ENCODE data around the gene FBXL14.
"Not testable (repeated sequence)": the region's sequence is repeated elsewhere in the genome, so short reads cannot be mapped to it uniquely, and the experiment has no call there.

The FBXL14 gene

DNA sequence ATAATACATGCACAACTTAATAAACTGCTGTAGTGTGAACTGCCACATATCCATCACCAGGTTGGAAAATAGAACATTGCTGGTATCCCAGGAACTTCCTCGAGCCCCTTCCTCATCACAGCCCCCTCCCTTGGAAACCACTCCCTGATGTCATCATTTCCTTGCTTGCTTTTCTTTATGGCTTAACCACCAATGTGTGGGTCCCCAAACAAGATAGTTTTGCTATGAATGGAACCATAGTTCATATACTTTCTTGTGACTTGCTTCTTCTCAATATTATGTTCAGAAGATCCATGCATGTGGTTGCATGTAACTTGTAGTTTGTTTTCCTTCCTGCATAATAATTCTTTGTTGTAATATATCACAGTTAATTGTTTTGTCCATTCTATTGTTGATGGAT lies 25.7 kb upstream of the FBXL14 start:
- no peak for DNase-seq (ENCODE audit: low read depth in 1 of 2, low spot score in 1 of 2)

DNA sequence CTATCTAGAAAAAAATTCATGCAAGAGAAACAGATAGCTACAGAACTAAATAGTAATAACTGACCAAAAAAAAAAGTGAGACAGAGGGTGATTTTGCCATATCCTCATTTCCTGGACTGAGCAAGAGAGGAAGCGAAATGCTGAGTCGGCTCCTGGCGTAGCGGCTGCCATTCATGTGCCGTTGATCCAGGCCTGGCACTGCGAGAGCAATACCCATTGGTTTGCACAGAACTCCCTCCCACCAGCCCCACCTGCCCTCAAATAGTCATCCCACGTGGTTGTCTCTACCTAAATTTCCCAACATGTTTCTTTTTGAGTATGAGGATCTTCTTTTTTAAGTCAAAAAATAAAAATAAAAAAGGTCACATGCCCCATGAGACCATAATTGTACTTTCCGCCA lies 25.2 kb upstream of the FBXL14 start:
- no peak for DNase-seq (ENCODE audit: low read depth in 1 of 2, low spot score in 1 of 2)

DNA sequence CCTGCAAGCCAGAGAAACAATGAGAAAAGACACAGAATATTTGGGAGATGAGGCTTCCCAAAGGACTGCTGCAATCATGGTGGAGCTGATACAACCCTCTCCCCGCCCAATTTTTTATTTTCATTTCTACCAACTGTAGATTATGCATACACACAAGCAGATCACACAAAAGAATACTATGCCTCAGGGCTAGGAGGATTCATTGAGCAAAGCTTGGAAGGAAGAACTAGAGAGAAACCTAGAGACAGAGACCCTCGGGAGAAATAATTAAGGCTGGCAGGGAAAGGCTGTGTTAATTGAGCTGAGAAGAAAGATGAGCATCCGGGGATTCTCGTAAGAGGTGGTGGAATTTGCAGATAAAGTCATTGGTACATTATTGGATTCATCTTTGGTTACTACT lies 24.8 kb upstream of the FBXL14 start:
- no peak for DNase-seq (ENCODE audit: low read depth in 1 of 2, low spot score in 1 of 2)

DNA sequence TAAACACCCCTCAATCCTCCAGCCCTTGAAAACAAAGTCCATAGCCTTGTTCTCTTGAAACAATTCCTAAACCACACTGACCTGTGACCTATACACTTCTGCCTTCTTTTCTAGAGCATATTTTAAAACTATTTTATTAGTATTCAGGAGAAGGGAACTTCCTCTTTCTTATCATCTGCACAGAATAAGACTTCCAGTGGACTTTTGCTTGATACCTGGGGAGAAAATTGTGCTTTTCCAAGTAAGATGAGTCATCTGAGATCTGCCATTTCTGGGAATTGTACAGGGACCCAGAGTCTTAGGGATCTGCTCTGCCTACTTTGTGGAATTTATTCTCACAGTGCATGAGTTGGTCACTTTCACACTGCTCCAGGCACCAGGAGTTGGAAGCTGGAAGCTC lies 24.1 kb upstream of the FBXL14 start:
- DNase-seq (ENCODE audit: low read depth in 1 of 2, low spot score in 1 of 2), result no peak

DNA sequence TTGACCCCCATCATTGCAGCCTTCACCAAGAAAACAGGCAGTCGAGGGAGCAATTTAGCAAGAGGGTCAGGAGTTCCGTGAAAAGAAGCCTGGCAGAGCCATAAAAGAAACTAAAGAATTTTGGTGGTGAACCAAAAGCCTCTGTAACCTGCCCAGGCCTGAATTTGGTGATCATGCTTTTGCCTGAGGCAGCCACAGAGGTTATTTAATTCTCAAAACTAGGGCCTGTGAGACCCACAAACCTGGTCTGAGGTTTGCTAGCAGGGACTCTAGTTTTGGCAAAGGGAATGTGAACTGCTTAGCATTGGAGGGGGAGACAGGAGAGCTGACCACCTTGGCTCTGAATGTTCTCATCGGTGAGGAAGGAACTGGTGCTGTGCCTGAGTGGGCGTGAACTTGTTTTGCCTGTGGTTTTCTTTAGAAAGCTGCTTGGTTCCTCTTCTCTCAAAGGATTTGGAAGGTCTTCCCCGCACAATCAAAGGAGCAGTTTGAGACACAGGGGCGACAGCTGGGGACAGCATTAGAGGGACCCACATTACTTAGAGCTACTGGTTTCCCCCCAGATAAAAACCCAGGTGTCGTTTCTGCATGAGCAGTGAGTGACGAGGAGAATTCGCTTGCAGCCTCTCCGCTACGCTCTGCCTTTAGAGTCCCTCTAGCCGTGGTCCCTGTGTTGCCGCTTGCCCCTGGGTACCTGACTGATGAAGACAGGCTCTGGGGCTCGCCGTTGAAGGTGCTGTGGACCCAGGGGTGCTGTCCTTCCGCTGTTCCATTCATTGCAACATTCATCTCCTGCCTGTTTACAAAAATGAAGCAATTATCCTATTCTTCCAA lies 22.1 kb upstream of the FBXL14 start:
- no peak for DNase-seq (ENCODE audit: low read depth in 1 of 2, low spot score in 1 of 2)

DNA sequence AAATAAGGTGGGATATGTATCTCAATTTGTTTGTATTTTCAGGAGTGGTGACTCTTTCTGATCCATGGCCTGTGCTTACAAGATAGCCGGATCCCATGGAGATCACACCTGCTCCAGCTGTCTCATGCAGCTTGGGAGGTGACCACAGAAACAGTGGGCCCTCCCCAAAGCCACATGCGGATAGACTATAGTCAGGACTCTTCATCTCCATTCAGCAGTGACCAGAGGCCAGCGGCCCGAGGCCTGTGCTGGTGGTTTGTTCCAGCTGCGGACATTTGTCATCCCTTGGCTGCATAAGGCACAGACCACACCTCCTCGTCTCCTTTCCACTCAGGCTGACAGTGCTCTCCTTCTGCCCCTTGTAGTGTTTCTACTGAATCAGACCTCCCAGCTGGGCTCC lies 20.0 kb upstream of the FBXL14 start:
- DNase-seq (ENCODE audit: low read depth in 1 of 2, low spot score in 1 of 2), result no peak

DNA sequence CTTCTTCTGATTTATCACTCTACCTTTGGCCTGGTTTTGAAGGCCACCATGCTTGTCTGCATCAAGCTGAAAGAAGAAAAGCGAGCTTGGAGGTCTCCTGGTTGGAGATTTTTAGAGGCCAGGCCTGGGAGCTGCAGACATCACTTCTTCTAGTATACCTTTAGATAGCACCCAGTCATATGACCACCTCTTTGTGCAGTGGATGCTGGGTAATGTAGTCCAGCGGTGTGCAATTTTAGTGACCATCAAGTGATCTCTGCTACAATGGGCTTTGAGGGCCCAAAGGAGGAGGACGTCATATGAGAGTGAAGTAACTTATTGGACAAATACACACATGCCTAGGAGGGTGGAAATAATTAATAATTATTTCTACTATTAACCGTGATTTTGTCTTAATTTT lies 19.5 kb upstream of the FBXL14 start:
- DNase-seq (ENCODE audit: low read depth in 1 of 2, low spot score in 1 of 2), result no peak

DNA sequence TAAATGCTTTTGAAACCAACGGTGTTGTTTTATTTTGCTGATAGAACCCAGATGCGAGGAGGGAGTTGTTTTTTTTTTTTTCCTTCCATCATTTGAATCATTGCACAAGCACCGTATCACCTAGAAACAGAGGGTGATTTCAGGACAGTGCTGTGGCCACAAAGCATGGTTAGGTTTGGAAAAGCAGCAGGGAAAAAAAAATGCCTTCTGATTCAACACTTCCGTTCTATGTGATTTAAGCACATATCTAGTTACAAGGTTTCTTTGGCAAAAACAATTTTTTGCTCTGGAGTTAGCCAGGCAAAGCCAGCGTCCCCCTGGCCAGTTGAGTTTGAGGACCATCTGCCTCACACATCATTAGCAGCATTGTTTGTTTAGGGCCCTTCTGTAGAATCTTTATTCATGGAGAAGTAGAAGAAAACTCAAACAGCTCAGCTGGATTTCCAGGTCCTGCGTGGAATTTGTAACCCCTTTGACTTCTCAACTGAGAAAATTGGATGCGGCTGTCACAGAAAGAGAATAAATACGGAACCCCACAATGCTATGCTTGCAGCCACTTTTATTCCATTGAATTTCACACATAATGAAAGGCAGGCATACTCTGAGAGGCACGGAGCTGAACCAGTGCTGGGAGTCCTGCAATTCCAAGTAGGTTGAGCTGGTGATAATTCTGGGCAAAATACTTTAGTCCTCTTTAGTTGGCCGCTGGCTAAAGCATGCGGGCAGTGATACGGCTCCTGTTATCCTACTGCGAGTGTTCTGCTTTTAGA lies 17.6 kb upstream of the FBXL14 start:
- DNase-seq (ENCODE audit: low read depth in 1 of 2, low spot score in 1 of 2), result no peak

DNA sequence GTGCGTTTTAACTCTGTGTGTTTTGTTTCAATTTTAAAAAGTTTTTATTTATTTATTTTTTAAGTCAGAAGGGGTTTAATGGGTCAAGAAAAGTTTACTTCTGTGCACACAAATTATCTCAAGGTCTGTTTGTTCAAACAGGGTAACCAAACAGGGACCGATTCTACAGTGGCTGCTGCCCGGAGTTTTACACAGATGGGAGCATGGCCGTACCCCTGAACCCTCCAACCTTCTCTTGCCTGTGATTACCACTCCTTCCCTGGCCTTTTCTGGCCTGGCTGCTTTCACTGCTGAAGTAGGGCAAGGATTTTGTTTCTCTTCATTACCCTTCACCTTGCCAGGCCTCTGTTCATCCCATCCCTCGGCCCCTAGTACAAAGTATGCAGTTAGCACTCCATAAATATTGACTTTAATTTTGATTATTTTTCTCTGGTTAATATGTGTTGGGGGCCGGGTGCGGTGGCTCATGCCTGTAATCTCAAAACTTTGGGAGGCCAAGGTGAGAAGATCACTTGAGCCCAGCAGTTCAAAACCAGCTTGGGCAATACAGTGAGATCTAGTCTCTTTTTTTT lies 15.8 kb upstream of the FBXL14 start:
- DNase-seq (ENCODE audit: low read depth in 1 of 2, low spot score in 1 of 2), result no peak

DNA sequence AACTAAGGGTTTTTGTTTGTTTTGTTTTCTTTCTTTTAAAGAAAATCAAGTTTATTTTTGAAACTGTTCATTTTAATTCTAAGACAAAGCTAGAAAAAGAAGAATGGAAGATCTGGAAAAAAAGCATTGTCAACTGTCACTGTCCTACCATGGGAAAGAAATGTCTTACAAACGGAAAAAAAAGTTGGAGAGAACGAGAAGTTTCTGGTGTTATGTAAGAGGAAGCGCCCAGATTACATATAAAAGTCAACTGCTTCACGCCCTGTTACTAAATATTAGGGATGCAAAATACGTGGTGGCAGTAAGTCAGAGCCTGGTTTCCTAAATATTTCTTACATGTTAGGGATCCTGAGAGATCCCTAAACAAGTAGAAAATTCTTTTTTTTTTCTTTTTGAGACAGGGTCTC lies 14.3 kb upstream of the FBXL14 start:
- DNase-seq (ENCODE audit: low read depth in 1 of 2, low spot score in 1 of 2), result no peak

DNA sequence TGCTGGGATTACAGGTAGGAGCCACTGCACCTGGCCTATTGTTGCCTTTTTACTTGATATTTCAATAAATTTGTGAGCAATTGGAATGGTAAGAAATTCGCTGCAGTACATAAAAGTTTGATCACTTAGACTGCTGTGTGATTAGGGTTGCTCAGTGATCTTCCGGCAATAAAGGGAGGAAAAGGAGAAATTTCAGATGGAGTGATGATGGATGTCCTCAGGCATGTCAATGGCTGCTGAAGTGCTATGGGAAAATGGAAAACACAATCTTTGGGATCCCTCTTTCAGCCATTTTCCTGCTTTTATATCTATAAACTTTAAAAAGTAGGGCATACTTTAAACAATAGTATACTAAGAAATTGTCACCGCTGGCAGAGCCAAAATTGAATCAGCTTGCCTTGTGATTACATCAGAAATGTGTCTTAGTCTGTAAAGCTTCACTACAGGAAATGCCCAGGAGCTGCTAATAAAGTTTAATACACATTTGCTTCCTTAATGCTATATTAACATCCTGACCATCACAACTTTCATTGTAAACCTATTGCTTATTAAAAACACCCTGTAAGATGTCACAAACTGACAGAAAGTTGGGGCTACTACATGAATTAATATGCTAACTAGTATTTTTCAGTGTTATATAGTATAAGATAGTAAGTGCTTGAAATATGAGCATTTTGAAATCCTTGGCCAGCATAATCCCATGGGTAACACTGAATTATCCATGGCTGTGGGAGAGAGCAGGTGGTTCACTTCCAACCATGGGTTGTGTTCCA lies 13.7 kb upstream of the FBXL14 start:
- no peak for DNase-seq (ENCODE audit: low read depth in 1 of 2, low spot score in 1 of 2)

DNA sequence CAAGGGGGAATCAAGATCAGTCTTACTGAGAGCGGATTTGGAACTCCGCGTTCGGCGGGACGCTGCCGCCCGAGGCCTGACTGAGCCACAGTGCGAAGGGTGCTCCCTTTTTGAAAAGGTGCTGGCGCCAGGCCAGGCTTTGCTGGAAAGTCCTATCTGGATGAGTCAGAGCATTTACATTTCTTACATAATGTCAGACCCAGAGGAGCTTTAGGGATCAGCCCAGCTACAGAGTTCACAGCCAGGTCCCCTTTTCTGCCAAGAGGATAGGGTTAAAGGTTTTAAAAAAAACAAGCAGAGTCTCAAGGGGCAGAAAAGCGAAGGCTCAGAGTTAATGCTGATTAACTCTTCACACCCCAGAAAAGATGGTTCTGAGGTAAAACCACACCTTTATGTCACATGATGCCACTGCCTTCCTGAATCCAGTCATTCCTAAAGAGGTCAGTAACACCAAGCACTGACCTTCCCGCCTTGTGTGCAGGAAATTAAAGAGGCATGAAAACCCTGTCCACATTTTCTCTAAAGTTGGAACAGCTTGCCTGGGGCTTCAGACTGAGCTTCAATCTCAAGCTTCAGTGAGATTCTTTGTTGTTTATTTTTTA lies 11.7 kb upstream of the FBXL14 start:
- peak; percentile 59 to 72 for DNase-seq (ENCODE audit: low read depth in 1 of 2, low spot score in 1 of 2)

DNA sequence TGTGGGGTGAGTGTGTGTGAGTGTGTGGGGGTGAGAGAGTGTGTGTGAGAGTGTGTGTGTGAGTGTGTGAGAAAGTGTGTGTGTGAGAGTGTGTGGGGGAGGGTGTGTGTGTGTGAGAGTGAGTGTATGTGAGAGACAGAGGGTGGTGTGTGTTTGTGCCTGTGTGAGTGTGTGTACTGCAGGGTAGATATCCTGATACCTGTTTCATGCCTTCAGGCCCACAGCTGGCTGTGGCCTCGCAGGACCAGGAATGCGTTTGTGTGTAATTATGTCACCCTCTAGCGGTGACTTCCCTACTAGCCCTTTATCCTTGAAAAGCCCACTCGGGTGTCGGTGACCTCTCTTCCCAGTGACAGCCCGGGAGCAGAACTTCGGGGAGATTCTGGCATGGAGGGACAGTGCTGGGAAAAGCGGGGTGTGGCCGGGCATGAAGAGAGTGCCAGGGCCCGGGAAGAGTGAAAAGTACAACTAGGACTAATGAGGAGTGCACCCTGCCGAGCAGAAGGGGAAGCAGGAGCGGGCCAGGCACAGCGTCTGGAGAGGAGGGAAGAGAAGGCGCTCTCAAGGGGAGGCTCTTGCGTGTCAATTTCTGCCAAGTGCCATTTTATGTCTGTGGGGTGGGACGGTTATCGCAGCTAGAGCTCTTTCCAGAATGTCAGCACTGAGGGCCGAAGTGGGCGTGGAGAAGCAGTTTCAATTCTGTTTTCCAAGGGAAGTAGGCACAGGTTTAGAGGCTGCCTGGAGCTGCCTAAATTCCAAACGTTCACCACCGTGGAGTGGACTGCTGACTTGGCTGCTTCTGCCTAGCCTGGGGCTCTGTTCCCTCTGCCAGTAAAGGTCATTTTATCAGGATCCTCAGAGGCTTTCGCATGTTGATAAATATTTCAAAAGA lies 11.0 kb upstream of the FBXL14 start:
- DNase-seq (ENCODE audit: low read depth in 1 of 2, low spot score in 1 of 2), result peak; percentile 21 to 46

DNA sequence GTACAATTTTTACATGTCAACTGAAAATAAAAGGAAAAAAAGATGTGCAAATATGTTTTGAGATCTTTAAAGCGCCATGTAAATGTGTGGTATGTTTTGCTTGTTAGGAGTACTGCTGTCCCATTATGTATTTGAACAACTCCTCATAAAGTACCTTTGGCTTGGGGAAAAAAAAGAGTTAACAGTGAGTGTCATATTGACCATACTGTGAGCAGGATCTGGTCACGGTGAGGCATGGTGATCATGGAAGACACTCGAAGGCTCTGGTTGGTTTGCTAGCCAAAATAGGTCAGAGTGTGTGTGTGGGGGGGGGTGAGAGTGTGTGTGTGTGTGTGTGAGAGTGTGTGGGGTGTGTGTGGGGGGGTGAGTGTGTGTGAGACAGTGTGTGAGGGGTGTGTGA lies 10.1 kb upstream of the FBXL14 start:
- DNase-seq (ENCODE audit: low read depth in 1 of 2, low spot score in 1 of 2), result no peak

DNA sequence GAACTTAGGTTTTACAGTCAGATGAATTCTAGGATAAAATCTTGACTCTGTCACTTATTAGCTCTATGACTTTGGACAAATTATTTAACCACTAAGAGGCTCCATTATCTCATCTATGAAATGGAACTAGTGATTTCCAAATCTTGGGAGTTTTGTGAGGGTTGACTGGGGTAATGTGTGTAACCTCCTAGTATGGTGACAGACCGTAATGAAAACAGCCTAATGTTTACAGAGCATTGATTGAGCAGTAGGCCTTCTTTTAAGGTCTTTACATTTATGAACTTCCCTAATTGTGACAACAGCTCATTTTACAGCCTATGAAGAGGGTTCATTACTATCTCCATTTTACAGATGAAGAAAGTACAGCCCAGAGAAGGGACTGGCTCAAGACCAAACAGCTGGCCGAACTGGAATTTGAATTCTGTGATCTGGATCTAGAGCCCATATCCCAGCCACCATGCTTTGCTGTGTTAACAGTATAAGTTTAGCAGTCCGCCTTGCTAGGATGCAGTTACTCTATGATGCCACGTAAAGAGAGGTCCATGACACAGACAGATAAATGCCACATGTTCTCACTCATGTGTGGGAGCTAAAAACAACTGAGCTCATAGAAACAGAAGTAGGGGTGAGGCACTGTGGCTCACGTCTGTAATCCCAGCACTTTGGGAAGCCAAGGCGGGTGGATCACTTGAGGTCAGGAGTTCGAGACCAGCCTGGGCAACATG lies 9.1 kb upstream of the FBXL14 start:
- no peak for DNase-seq (ENCODE audit: low read depth in 1 of 2, low spot score in 1 of 2)

DNA sequence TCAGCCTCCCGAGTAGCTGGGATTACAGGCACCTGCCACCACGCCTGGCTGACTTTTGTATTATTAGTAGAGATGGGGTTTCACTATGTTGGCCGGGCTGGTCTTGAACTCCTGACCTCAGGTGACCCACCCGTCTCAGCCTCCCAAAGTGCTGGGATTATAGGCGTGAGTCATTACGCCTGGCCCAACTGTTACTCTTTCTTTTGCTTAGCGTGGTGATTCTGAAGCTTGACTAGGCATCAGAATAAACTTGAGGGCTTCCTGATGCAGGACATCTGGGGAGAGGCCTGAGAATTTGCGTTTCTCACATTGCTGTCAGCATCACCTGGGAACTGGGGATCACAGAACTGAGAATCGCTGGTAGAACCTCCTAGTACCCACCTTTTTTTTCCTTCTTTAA lies 8.3 kb upstream of the FBXL14 start:
- DNase-seq (ENCODE audit: low read depth in 1 of 2, low spot score in 1 of 2), result not testable (repeated sequence)

DNA sequence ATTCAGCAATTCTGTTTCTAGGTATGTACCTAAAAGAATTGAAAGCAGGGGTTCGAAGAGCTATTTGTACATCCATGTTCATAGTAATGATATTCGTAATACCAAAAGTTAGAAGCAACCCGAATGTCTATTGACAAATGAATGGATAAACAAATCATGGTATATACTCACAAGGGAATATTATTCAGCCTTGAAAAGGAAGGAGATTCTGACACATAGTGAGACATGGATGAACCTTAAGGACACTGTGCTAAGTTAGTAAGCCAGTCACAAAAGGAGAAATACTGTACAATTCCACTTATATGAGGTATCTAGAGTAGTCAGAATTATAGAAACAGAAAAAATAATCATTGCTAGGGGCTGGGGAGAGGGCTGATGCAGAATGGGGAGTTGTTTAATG lies 4.4 kb upstream of the FBXL14 start:
- DNase-seq (ENCODE audit: low read depth in 1 of 2, low spot score in 1 of 2), result no peak

DNA sequence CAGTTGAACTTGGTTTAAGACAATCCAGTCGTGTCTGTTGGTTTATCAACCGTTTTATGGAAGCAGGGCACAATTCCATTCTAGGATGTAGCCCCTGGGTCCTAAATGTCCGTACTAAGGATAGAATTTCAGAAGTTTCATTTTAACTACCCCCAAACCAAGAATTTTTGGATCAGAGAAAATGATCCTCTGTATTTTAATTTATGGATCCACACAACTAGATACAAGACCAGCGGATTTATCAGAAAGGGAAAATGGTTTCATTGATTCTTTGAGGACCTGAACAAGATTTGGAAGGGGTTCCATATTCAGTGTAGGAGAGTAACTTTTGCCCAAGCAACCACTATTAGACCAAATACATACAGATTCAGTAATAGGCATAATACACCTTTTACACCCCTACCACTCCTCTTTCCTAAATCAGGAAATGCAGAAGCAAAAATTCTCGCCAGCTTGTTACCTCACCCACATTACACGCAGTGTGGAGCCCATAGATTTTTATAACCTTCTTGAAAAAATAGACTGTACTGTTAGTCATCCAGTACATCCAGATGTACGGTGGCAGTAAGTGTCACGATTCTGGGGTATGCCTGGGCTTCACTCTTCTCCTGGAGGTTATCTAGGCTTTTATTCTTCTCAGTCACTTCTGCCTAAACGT lies 1.4 kb upstream of the FBXL14 start:
- DNase-seq (ENCODE audit: low read depth in 1 of 2, low spot score in 1 of 2), result no peak

DNA sequence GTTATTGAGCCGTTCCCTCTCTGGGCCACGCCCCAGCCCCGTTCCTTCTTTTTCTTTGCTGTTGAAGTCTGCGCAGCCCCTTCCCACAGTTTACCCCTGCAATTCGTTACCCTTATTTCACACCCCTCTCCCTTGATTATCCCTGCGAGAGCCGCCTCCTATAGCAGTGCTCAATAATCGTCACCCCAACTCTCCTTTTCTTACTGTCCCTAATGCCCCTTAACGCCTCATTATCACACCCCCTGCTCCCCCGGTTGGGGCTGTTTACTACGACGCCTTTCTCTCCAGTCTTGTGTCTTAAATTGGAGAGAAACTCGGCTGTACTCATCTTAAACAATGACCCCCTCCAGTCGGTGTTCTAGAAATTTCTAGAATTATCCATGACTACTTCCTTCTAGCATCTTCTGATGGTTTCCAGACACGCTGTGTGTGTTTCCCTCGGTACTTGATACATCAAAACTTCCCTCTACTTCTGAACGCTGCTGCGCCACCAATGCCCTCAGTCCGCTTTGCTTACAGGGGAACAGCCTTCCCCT lies 713 bp upstream of the FBXL14 start:
- no peak for DNase-seq (ENCODE audit: low read depth in 1 of 2, low spot score in 1 of 2)

Data from activated CD4-positive, alpha-beta T cell treated with anti-CD3 and anti-CD28 coated beads, Interleukin-2, amount 50 U/mL, for 24 hours (primary cell).